WTC11 (cell line): ENCODE results near the gene CALCA. TPM values are rescaled to one million over a fixed set of nuclear protein-coding genes. Genes with fewer than 3 reads are reported as not detected.

ENCODE experiments used
- ATAC-seq: fragments of 200-7000 bp; cut with Tn5 transposase; 2 replicates; pipeline ENCODE4 v1.10.0; 2021; ENCODE audit warnings: mild to moderate bottlenecking, moderate library complexity
- CTCF ChIA-PET: fragments of 300-600 bp; sonication (Branson Sonifier 250); formaldehyde crosslinking; loops from one replicate; lab custom pipeline; 2021; ENCODE audit warnings: antibody characterized with exemption; lab: Charles Lee
- POLR2A ChIA-PET: fragments of 350-600 bp; sonication (Branson Sonifier 250); formaldehyde crosslinking; loops from one replicate; lab custom pipeline; 2021; ENCODE audit warnings: antibody characterized with exemption; lab: Charles Lee
- DNase-seq: peaks from one replicate; pipeline ENCODE4 v3.0.0; 2021; ENCODE audit warnings: low spot score
- H3K27ac Mint-ChIP-seq: 2 replicates; pipeline ENCODE4 v1.8.0; 2021; ENCODE audit warnings: mixed read lengths
- H3K27me3 Mint-ChIP-seq: 2 replicates; pipeline ENCODE4 v1.8.0; 2021; ENCODE audit warnings: low read depth, mild to moderate bottlenecking, moderate library complexity, mixed read lengths
- H3K36me3 Mint-ChIP-seq: 2 replicates; pipeline ENCODE4 v1.8.0; 2021; ENCODE audit warnings: mixed read lengths
- H3K4me1 Mint-ChIP-seq: 2 replicates; pipeline ENCODE4 v1.8.0; 2022; ENCODE audit warnings: mixed read lengths
- H3K4me3 Mint-ChIP-seq: 2 replicates; pipeline ENCODE4 v1.8.0; 2021; ENCODE audit warnings: mild to moderate bottlenecking, moderate library complexity, mixed read lengths
- H3K9me3 Mint-ChIP-seq: 2 replicates; pipeline ENCODE4 v1.8.0; 2021; ENCODE audit warnings: mixed read lengths
- FOXP4 ChIP-seq: sonication (generic); formaldehyde crosslinking; IDR thresholded peaks from 2 replicates; pipeline ENCODE4 v1.8.0; 2022; ENCODE audit warnings: mild to moderate bottlenecking, missing genetic modification reagents
- GABPB1 ChIP-seq: sonication (generic); formaldehyde crosslinking; IDR thresholded peaks from 2 replicates; pipeline ENCODE4 v1.8.1; 2023; ENCODE audit warnings: mild to moderate bottlenecking, missing genetic modification reagents
- GTF2I ChIP-seq: fragments of 250-450 bp; sonication (Bioruptor Pico); conservative IDR thresholded peaks from 2 replicates; pipeline ENCODE4 v1.4.0; 2021; ENCODE audit warnings: mild to moderate bottlenecking
- IRF1 ChIP-seq: sonication (generic); formaldehyde crosslinking; IDR thresholded peaks from 2 replicates; pipeline ENCODE4 v1.8.0; 2023; ENCODE audit warnings: missing genetic modification reagents
- NFYB ChIP-seq: sonication (generic); formaldehyde crosslinking; conservative IDR thresholded peaks from 2 replicates; pipeline ENCODE4 v1.8.0; 2022; ENCODE audit warnings: low read depth, missing genetic modification reagents
- PREB ChIP-seq: sonication (generic); formaldehyde crosslinking; IDR thresholded peaks from 2 replicates; pipeline ENCODE4 v1.8.1; 2022; ENCODE audit warnings: mild to moderate bottlenecking, missing genetic modification reagents, moderate library complexity, borderline replicate concordance
- USF2 ChIP-seq: sonication (generic); formaldehyde crosslinking; IDR thresholded peaks from 2 replicates; pipeline ENCODE4 v1.8.1; 2023; ENCODE audit warnings: mild to moderate bottlenecking, missing genetic modification reagents, moderate library complexity
- ZBTB21 ChIP-seq: sonication (generic); formaldehyde crosslinking; IDR thresholded peaks from 2 replicates; pipeline ENCODE4 v1.8.1; 2023; ENCODE audit warnings: mild to moderate bottlenecking, missing genetic modification reagents, borderline replicate concordance
- ZNF121 ChIP-seq: sonication (generic); formaldehyde crosslinking; IDR thresholded peaks from 2 replicates; pipeline ENCODE4 v1.8.0; 2023; ENCODE audit warnings: missing genetic modification reagents
- ZNF263 ChIP-seq: sonication (generic); formaldehyde crosslinking; IDR thresholded peaks from 2 replicates; pipeline ENCODE4 v1.8.1; 2022; ENCODE audit warnings: low read depth, mild to moderate bottlenecking, moderate library complexity, missing genetic modification reagents
- ZNF396 ChIP-seq: fragments of 250-450 bp; sonication (Bioruptor Pico); IDR thresholded peaks from 2 replicates; pipeline ENCODE4 v1.8.0; 2021; ENCODE audit warnings: mild to moderate bottlenecking, moderate library complexity, borderline replicate concordance
- ZNF512 ChIP-seq: sonication (generic); formaldehyde crosslinking; IDR thresholded peaks from 2 replicates; pipeline ENCODE4 v1.8.1; 2022; ENCODE audit warnings: missing genetic modification reagents, borderline replicate concordance
- total RNA-seq: library from RNA; stranded (reverse); gene quantifications from 3 replicates; pipeline ENCODE4 v1.2.3, GENCODE V29; 2021
- TF ChIP-seq, protein P1 (sequence below): fragments of 200-600 bp; IDR thresholded peaks from 2 replicates; pipeline ENCODE4 v1.8.0; 2022; ENCODE audit warnings: antibody characterized with exemption

The CALCA gene
- total RNA-seq, 1 experiment from 2014 or later = 0.42 TPM

DNA sequence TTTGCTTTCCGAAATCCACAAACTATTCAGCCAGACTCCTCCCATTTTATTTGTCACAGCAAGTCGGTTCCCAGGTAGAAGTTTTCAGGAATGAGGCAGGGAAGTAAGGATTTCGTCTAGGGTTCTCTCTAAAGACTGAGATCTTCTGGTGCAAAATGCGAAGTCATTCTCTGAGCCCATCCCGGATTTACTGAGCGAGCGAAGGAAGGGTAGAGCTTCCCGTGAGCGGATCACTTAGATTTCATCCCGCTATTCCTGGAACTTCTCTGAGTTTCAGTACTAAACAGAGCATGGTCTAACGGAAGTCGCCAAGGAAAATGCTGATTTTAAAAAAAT is 3.1 kb upstream of the CALCA start (continued):
- TF ChIP-seq ZBTB21 (CRISPR knock-in tag) = no peak
- TF ChIP-seq ZNF121 (CRISPR knock-in tag) = no peak
- TF ChIP-seq IRF1 (CRISPR knock-in tag) = no peak
- TF ChIP-seq ZNF263 = no peak
- no peak for TF ChIP-seq FOXP4 (CRISPR knock-in tag)
- no peak for TF ChIP-seq ZNF396 (CRISPR knock-in tag)
- TF ChIP-seq GTF2I (CRISPR knock-in tag) = no peak
- no peak for TF ChIP-seq USF2
- no peak for TF ChIP-seq NFYB (CRISPR knock-in tag)

DNA sequence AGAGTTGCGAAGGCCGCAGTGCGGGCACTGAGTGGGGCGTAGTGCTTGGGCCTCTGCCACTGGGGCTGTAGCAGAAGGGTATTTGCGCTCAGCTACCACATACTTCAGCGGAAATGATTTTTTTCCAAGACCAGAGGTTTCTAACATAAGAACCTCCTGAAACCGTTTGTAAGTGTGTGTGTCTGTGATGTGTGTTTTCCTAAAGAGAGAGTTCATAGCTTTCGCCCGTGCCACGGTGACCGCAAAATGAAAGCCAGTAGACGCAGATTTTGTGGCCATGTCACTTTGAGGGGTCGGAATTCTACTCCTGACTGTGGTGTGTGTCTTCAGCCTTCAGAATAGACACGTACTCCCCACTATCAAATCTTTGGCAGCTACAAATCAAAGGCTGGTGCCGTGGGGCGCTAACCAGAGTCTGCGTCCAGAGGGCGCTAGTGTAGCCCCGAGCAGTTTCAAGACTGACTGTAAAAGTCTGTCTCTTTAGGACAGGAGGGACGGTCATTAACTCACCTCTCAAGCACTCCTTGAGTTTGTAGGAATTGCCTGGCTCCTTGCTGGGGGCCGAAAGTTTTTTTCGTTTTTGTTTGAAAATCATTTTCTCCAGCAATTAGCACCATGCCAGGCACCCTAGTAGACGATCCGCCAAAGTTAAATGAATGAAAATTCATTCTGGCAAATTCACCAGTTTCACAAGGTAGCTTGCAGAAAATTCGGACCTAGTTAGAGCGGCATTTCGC is 2.5 kb upstream of the CALCA start:
- Mint-ChIP-seq H3K27me3 (peaks cover 91% of the 10 kb centered on the region), H3K36me3 (no peaks in the 10 kb centered on the region), H3K27ac (no peak overlapping the region), H3K9me3 (no peaks in the 10 kb centered on the region), H3K4me1 (peaks cover 59% of the 10 kb centered on the region), H3K4me3 (peak overlapping the region; percentile 67)
- peak; percentile 67 for ATAC-seq
- no peak for TF ChIP-seq PREB (CRISPR knock-in tag)
- TF ChIP-seq ZNF512 = no peak
- no peak for TF ChIP-seq FOXP4 (CRISPR knock-in tag)
- TF ChIP-seq GABPB1 (CRISPR knock-in tag) = no peak
- TF ChIP-seq, protein P1, sequence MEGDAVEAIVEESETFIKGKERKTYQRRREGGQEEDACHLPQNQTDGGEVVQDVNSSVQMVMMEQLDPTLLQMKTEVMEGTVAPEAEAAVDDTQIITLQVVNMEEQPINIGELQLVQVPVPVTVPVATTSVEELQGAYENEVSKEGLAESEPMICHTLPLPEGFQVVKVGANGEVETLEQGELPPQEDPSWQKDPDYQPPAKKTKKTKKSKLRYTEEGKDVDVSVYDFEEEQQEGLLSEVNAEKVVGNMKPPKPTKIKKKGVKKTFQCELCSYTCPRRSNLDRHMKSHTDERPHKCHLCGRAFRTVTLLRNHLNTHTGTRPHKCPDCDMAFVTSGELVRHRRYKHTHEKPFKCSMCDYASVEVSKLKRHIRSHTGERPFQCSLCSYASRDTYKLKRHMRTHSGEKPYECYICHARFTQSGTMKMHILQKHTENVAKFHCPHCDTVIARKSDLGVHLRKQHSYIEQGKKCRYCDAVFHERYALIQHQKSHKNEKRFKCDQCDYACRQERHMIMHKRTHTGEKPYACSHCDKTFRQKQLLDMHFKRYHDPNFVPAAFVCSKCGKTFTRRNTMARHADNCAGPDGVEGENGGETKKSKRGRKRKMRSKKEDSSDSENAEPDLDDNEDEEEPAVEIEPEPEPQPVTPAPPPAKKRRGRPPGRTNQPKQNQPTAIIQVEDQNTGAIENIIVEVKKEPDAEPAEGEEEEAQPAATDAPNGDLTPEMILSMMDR = peak; percentile 72
- DNase-seq = peak; percentile 85
- ChIA-PET POLR2A (interaction anchor here (0.9 to 2.0 kb wide), 4 partner anchors 33 to 83 kb away, joined by 3 to 5 read pairs (median 4); partner anchors contain the start of gene CYP2R1), CTCF (interaction anchor here (0.5 to 5.3 kb wide), 45 partner anchors 25 to 1592 kb away, joined by 3 to 116 read pairs (median 4); partner anchors contain the start of genes CALCB, CYP2R1 and INSC)
